Measurements from ENCODE around the gene ENTHD1.

Gene ENTHD1

GRCh38 chr22:39765661-39766060 is 127.9 kb downstream of the ENTHD1 start:
- H3K4me3 ChIP-seq (ENCODE audit: low read depth, low read length) = no peak overlapping the region
- no peak for DNase-seq (ENCODE audit: low read depth)
- TF ChIP-seq MAX (IDR thresholded peaks at IDR 0.05; ENCODE audit: low read depth, low read length) = no peak
- TF ChIP-seq POLR2A (IDR thresholded peaks at IDR 0.05; ENCODE audit: extremely low read depth, insufficient read length) = no peak
- no peak for TF ChIP-seq MYC (IDR thresholded peaks at IDR 0.05; ENCODE audit: low read depth, low read length)
- TF ChIP-seq CTCF (IDR thresholded peaks at IDR 0.05; ENCODE audit: low read depth, low read length) = no peak

- no peak overlapping the region for H3K4me3 ChIP-seq (ENCODE audit: low read depth, low read length)
- TF ChIP-seq MYC (IDR thresholded peaks at IDR 0.05; ENCODE audit: low read depth, low read length) (no peak), CTCF (IDR thresholded peaks at IDR 0.05; ENCODE audit: low read depth, low read length) (no peak), POLR2A (IDR thresholded peaks at IDR 0.05; ENCODE audit: extremely low read depth, insufficient read length) (no peak), MAX (IDR thresholded peaks at IDR 0.05; ENCODE audit: low read depth, low read length) (no peak)
- no peak for DNase-seq (ENCODE audit: low read depth)
Observed at GRCh38 chr22:39765046-39765445, 128.5 kb downstream of the ENTHD1 start.

GRCh38 chr22:39763276-39763675 is 130.3 kb downstream of the ENTHD1 start:
- TF ChIP-seq MAX (IDR thresholded peaks at IDR 0.05; ENCODE audit: low read depth, low read length) (no peak), POLR2A (IDR thresholded peaks at IDR 0.05; ENCODE audit: extremely low read depth, insufficient read length) (no peak), MYC (IDR thresholded peaks at IDR 0.05; ENCODE audit: low read depth, low read length) (no peak)
- DNase-seq (ENCODE audit: low read depth) = no peak
- no peak overlapping the region for H3K4me3 ChIP-seq (ENCODE audit: low read depth, low read length)

- no peak for TF ChIP-seq MAX (IDR thresholded peaks at IDR 0.05; ENCODE audit: low read depth, low read length)
- no peak for TF ChIP-seq MYC (IDR thresholded peaks at IDR 0.05; ENCODE audit: low read depth, low read length)
- no peak for TF ChIP-seq CTCF (IDR thresholded peaks at IDR 0.05; ENCODE audit: low read depth, low read length)
- TF ChIP-seq POLR2A (IDR thresholded peaks at IDR 0.05; ENCODE audit: extremely low read depth, insufficient read length) = no peak
- H3K4me3 ChIP-seq (ENCODE audit: low read depth, low read length) = no peak overlapping the region
- DNase-seq (ENCODE audit: low read depth) = no peak
Observed at GRCh38 chr22:39750759-39751158, 142.8 kb downstream of the ENTHD1 start.

- H3K4me3 ChIP-seq (ENCODE audit: low read depth, low read length) = no peak overlapping the region
- no peak for DNase-seq (ENCODE audit: low read depth)
- no peak for TF ChIP-seq MAX (IDR thresholded peaks at IDR 0.05; ENCODE audit: low read depth, low read length)
- TF ChIP-seq POLR2A (IDR thresholded peaks at IDR 0.05; ENCODE audit: extremely low read depth, insufficient read length) = no peak
- TF ChIP-seq MYC (IDR thresholded peaks at IDR 0.05; ENCODE audit: low read depth, low read length) = no peak
- no peak for TF ChIP-seq CTCF (IDR thresholded peaks at IDR 0.05; ENCODE audit: low read depth, low read length)
Observed at GRCh38 chr22:39748877-39749276, 144.7 kb downstream of the ENTHD1 start.

GRCh38 chr22:39746600-39747262 is 146.8 kb downstream of the ENTHD1 start:
- no peak for DNase-seq (ENCODE audit: low read depth)
- TF ChIP-seq MYC (IDR thresholded peaks at IDR 0.05; ENCODE audit: low read depth, low read length) = no peak
- TF ChIP-seq CTCF (IDR thresholded peaks at IDR 0.05; ENCODE audit: low read depth, low read length) = no peak
- no peak overlapping the region for H3K4me3 ChIP-seq (ENCODE audit: low read depth, low read length)

All from NB4 (cell line).